A673 (cell line): ENCODE data around the gene ENAH.

ENCODE experiments used
- CTCF ChIP-seq: fragments of 300-800, 200-600 bp; sonication (generic); conservative IDR thresholded peaks from 2 replicates; pipeline ENCODE4 v1.5.1; 2017; ENCODE audit warnings: low read depth, mild to moderate bottlenecking, antibody characterized with exemption, low read length, moderate library complexity, mixed read lengths
- EZH2 ChIP-seq: fragments of 200-600 bp; sonication (generic); IDR thresholded peaks from 2 replicates; pipeline ENCODE4 v1.6.1; 2017; ENCODE audit warnings: borderline replicate concordance, low read depth, mild to moderate bottlenecking, mixed read lengths, antibody characterized with exemption, low read length; ENCODE audit not compliant: poor library complexity, severe bottlenecking

GRCh38 chr1:225466848-225467192 is 186.1 kb downstream of the ENAH start:
- no peak for TF ChIP-seq CTCF
- TF ChIP-seq EZH2: no peak
